Measurements from ENCODE around the gene IFNLR1.

Gene IFNLR1

GRCh38 chr1:24105368-24106160, 81.5 kb downstream of the IFNLR1 start:
- DNase-seq (ENCODE audit: low read depth, low spot score): no peak

DNA sequence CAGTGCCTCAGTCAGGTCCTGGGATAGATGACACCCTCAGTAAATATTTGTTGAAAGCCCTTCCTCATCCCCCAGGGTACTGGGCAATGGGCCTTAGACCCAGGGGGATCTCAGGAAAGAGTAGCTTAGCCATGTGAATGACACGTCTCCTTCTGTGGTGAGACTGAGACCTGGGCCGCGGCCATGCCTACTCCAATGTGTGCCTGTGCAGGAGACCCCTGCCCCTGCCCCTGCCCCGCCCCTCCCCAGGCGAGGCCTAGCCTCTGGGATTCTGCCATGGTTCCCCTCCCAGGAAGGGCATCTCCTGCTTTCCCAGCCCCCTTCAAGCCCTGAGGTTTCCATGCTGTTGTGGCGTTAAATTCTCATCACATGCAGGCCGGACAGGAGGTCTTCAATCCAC, 82.2 kb downstream of the IFNLR1 start:
- DNase-seq (ENCODE audit: low read depth, low spot score): no peak

All from activated CD4-positive, CD25-positive, alpha-beta regulatory T cell treated with anti-CD3 and anti-CD28 coated beads, Interleukin-2, amount 50 U/mL, for 16 hours (primary cell).